NB4 (cell line): ENCODE results near the gene ZMYM3.

ENCODE experiments used
- MAX ChIP-seq: IDR thresholded peaks from 2 replicates; pipeline ENCODE4 v1.6.1; 2011; ENCODE audit warnings: low read depth, low read length
- POLR2A ChIP-seq: IDR thresholded peaks from 2 replicates; pipeline ENCODE4 v1.6.1; 2011; ENCODE audit warnings: mild to moderate bottlenecking; ENCODE audit not compliant: insufficient read length; ENCODE audit errors: extremely low read depth
- TF ChIP-seq, protein P1 (sequence below): IDR thresholded peaks from one replicate; pipeline ENCODE4 v1.5.1; 2012; ENCODE audit warnings: low read depth, low read length

GRCh38 chrX:71214604-71215337 lies 39.2 kb downstream of the ZMYM3 start:
- TF ChIP-seq, protein P1, sequence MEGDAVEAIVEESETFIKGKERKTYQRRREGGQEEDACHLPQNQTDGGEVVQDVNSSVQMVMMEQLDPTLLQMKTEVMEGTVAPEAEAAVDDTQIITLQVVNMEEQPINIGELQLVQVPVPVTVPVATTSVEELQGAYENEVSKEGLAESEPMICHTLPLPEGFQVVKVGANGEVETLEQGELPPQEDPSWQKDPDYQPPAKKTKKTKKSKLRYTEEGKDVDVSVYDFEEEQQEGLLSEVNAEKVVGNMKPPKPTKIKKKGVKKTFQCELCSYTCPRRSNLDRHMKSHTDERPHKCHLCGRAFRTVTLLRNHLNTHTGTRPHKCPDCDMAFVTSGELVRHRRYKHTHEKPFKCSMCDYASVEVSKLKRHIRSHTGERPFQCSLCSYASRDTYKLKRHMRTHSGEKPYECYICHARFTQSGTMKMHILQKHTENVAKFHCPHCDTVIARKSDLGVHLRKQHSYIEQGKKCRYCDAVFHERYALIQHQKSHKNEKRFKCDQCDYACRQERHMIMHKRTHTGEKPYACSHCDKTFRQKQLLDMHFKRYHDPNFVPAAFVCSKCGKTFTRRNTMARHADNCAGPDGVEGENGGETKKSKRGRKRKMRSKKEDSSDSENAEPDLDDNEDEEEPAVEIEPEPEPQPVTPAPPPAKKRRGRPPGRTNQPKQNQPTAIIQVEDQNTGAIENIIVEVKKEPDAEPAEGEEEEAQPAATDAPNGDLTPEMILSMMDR, result no peak
- TF ChIP-seq POLR2A (no peak), MAX (no peak)
